K562 (cell line): ENCODE data around the gene CNOT6. TPM values are rescaled to one million over a fixed set of nuclear protein-coding genes. Genes with fewer than 3 reads are reported as not detected.

Source experiments
- ATAC-seq: fragments of 200-7000 bp; cut with Tn5 transposase; 3 replicates; pipeline ENCODE4 v1.9.1; 2020; ENCODE audit warnings: moderate library complexity
- BruUV-seq: library from RNA; stranded (reverse); fragments of 400-500 nt; replicated peaks from 2 replicates; lab custom pipeline; 2021; lab: Mats Ljungman, UMichigan
- CTCF ChIA-PET: fragments of 300-600 bp; formaldehyde crosslinking; extraction: SDS; loops from one replicate; lab custom pipeline; 2021; ENCODE audit warnings: low intra/inter-chr PET ratio; lab: Yijun Ruan, JAX
- POLR2A ChIA-PET: fragments of 300-600, 350-650 bp; sonication (Branson Sonifier 250); formaldehyde crosslinking; extraction: SDS; loops from one replicate; lab custom pipeline; 2021; ENCODE audit warnings: antibody characterized with exemption, inconsistent platforms; lab: Yijun Ruan, JAX
- DNase-seq, 4 experiments: peaks; one replicate each; pipeline versions ENCODE4 v3.0.0 to v3.0.0-alpha.2; 2011 to 2018; ENCODE audit warnings: low spot score in 3 of 4, mixed read lengths in 3 of 4; ENCODE audit errors: extremely low read depth in 1 of 4
- FAIRE-seq: peaks from 2 replicates; lab custom pipeline; 2011; peaks lifted over from hg19 to GRCh38; lab: Jason Lieb, UNC
- H2AFZ ChIP-seq: 2 replicates; pipeline ENCODE4 v1.6.0; 2011; ENCODE audit warnings: low read depth, low read length, control low read depth, inconsistent platforms
- H3K27ac ChIP-seq: fragments of 200-600 bp; 3 replicates; pipeline ENCODE4 v1.8.0; 2011; ENCODE audit warnings: low read depth, mild to moderate bottlenecking, control low read depth, inconsistent platforms, low read length, moderate library complexity, mixed read lengths; ENCODE audit errors: extremely low read depth
- H3K27me3 ChIP-seq, 2 experiments: fragments of 300-600 bp in 1 of 2; 2 replicates in 1 of 2; 3 replicates in 1 of 2; pipeline versions ENCODE4 v1.6.0 to v1.8.0; 2011; ENCODE audit warnings: inconsistent platforms in 2 of 2, low read length in 2 of 2, mild to moderate bottlenecking in 1 of 2, mixed read lengths in 1 of 2, moderate library complexity in 1 of 2; ENCODE audit not compliant: control insufficient read depth in 2 of 2, insufficient read depth in 2 of 2
- H3K36me3 ChIP-seq: fragments of 300-600 bp; 3 replicates; pipeline ENCODE4 v1.8.0; 2011; ENCODE audit warnings: mild to moderate bottlenecking, low read length, inconsistent platforms; ENCODE audit not compliant: control insufficient read depth, insufficient read depth
- H3K4me1 ChIP-seq, 2 experiments: fragments of 200-600 bp in 1 of 2; replicated peaks in 1 of 2; 2 replicates in 1 of 2; 3 replicates in 1 of 2; pipeline versions ENCODE4 v1.5.1 to v1.8.0; 2011; ENCODE audit warnings: inconsistent platforms in 2 of 2, low read length in 2 of 2, mild to moderate bottlenecking in 1 of 2, mixed read lengths in 1 of 2, moderate library complexity in 1 of 2; ENCODE audit not compliant: control insufficient read depth in 2 of 2, insufficient read depth in 2 of 2
- H3K4me2 ChIP-seq: 2 replicates; pipeline ENCODE4 v1.6.1; 2011; ENCODE audit warnings: low read length, control low read depth, inconsistent platforms, mixed read lengths; ENCODE audit not compliant: insufficient read depth
- H3K4me3 ChIP-seq: fragments of 200-600 bp; sonication (generic), shearing (Covaris generic); 2 replicates; pipeline ENCODE4 v1.5.1; 2016; ENCODE audit warnings: control low read depth, inconsistent platforms
- H3K79me2 ChIP-seq: fragments of 200-600 bp; 3 replicates; pipeline ENCODE4 v1.8.0; 2011; ENCODE audit warnings: low read length, inconsistent platforms; ENCODE audit not compliant: control insufficient read depth, insufficient read depth
- H3K9ac ChIP-seq, 2 experiments: 2 replicates each; pipeline versions ENCODE4 v1.6.0 to v1.6.1; 2011; ENCODE audit warnings: low read depth in 2 of 2, low read length in 2 of 2, control low read depth in 1 of 2, inconsistent platforms in 1 of 2, mild to moderate bottlenecking in 1 of 2, mixed read lengths in 1 of 2; ENCODE audit not compliant: insufficient read depth in 1 of 2
- H3K9me1 ChIP-seq: one replicate; pipeline ENCODE4 v1.6.0; 2011; ENCODE audit warnings: inconsistent platforms, mild to moderate bottlenecking, low read length, moderate library complexity; ENCODE audit not compliant: control insufficient read depth, insufficient read depth
- H3K9me3 ChIP-seq: replicated peaks from 2 replicates; pipeline ENCODE4 v1.5.1; 2011; ENCODE audit warnings: low read depth, low read length, inconsistent platforms; ENCODE audit not compliant: control insufficient read depth, insufficient read depth
- H4K20me1 ChIP-seq: replicated peaks from 2 replicates; pipeline ENCODE4 v1.6.1; 2011; ENCODE audit warnings: low read length, inconsistent platforms, mixed read lengths; ENCODE audit not compliant: control insufficient read depth, insufficient read depth
- HNRNPH1 ChIP-seq: fragments of 200-400 bp; formaldehyde crosslinking; optimal IDR thresholded peaks from 2 replicates; pipeline ENCODE3; 2017; ENCODE audit warnings: low read depth, mild to moderate bottlenecking, low read length, moderate library complexity
- HNRNPL ChIP-seq: fragments of 200-400 bp; formaldehyde crosslinking; IDR thresholded peaks from 2 replicates; pipeline ENCODE4 v1.6.1; 2017; ENCODE audit warnings: low read depth, mild to moderate bottlenecking, low read length
- KLF6 ChIP-seq: fragments of 250-450 bp; sonication (Bioruptor Pico); IDR thresholded peaks from 2 replicates; pipeline ENCODE4 v1.4.0; 2020; ENCODE audit warnings: mild to moderate bottlenecking, moderate library complexity, borderline replicate concordance
- YY1 ChIP-seq, 3 experiments: IDR thresholded peaks; 2 replicates each; pipeline ENCODE4 v1.6.1; 2011; ENCODE audit warnings: low read length in 2 of 3, mild to moderate bottlenecking in 2 of 3, moderate library complexity in 2 of 3, borderline replicate concordance in 1 of 3, control low read depth in 1 of 3, low read depth in 1 of 3; ENCODE audit not compliant: insufficient read depth in 3 of 3, insufficient replicate concordance in 2 of 3, control insufficient read depth in 1 of 3, insufficient read length in 1 of 3; ENCODE audit errors: extremely low read depth in 1 of 3
- ZNF165 ChIP-seq: fragments of 250-450 bp; sonication (Bioruptor Pico); IDR thresholded peaks from 2 replicates; pipeline ENCODE4 v1.4.0; 2020; ENCODE audit warnings: borderline replicate concordance
- ZNF197 ChIP-seq: fragments of 200-800 bp; sonication (Bioruptor generic); IDR thresholded peaks from 2 replicates; pipeline ENCODE4 v1.6.1; 2016; ENCODE audit warnings: low read depth, missing genetic modification characterization, missing compliant biosample characterization
- ZNF282 ChIP-seq: sonication (generic); formaldehyde crosslinking; IDR thresholded peaks from 2 replicates; pipeline ENCODE4 v1.8.1; 2023; ENCODE audit warnings: missing genetic modification reagents
- ZNF586 ChIP-seq: fragments of 450-650 bp; formaldehyde crosslinking; conservative IDR thresholded peaks from 2 replicates; pipeline ENCODE4 v1.4.0; 2020; ENCODE audit warnings: mild to moderate bottlenecking, moderate library complexity
- WGBS: fragments of 100-300 bp; shearing (Covaris generic); methylation state at CpG from one replicate; pipeline ENCODE4 v1.1.6; 2016; ENCODE audit warnings: low coverage, mixed read lengths; ENCODE audit not compliant: insufficient coverage; ENCODE audit errors: missing lambda C conversion rate; 5-methylcytosine and 5-hydroxymethylcytosine counted together
- in situ Hi-C: fragments of 300-500 bp; cut with MboI; formaldehyde crosslinking; loops from 4 replicates; pipeline ENCODE4 v1.15.0; 2018; ENCODE audit warnings: inconsistent platforms, mixed read lengths
- intact Hi-C: fragments of 100-400 bp; cut with micrococcal nuclease; formaldehyde crosslinking; loops from 2 replicates; pipeline ENCODE4 v1.14.2; 2022
- polyA plus RNA-seq, 8 experiments: library from polyadenylated mRNA; depleted of rRNA in 4 of 8; stranded (reverse) in 5 of 8; unstranded in 3 of 8; fragments of >200 nt; fragmentation: Nextera tagmentation in 2 of 8; fragmentation: Illumina TruSeq in 1 of 8; extraction: Ambion mirVana in 2 of 8; extraction: Trizol in 1 of 8; gene quantifications; 2 replicates each; pipeline versions ENCODE4 v1.2.1 to v1.2.3, GENCODE V29; 2011 to 2014; ENCODE audit warnings: inconsistent platforms in 1 of 8, missing spikeins in 1 of 8
- total RNA-seq, 7 experiments: library from RNA; depleted of rRNA in 6 of 7; stranded (reverse); fragments of >200 nt in 6 of 7; fragmentation: Illumina TruSeq in 2 of 7; extraction: Trizol in 2 of 7; gene quantifications; 2 replicates each; pipeline versions ENCODE4 v1.2.1 to v1.2.3, GENCODE V29; 2011 to 2021; ENCODE audit warnings: low replicate concordance in 1 of 7
- TF ChIP-seq, protein P1 (sequence below): sonication (generic); formaldehyde crosslinking; IDR thresholded peaks from 2 replicates; pipeline ENCODE4 v1.8.0; 2022; ENCODE audit warnings: missing genetic modification reagents, mild to moderate bottlenecking, borderline replicate concordance
- TF ChIP-seq, protein P2 (sequence below): fragments of 250-450 bp; sonication (Bioruptor Pico); IDR thresholded peaks from 2 replicates; pipeline ENCODE4 v1.5.0; 2020; ENCODE audit warnings: mild to moderate bottlenecking, borderline replicate concordance
- TF ChIP-seq, protein P3 (sequence below): fragments of 450-650 bp; IDR thresholded peaks from 2 replicates; pipeline ENCODE4 v1.6.1; 2016; ENCODE audit warnings: mild to moderate bottlenecking
- TF ChIP-seq, protein P4 (sequence below): sonication (generic); formaldehyde crosslinking; IDR thresholded peaks from 2 replicates; pipeline ENCODE4 v1.8.0; 2023; ENCODE audit warnings: mild to moderate bottlenecking, missing genetic modification reagents

The CNOT6 gene
- total and polyA plus RNA-seq, 9 of the 15 experiments (the other 6 are each of a cell fraction or from before 2014, with no cell fraction given) = 4.9 to 32.4 (median 14.0) TPM

DNA sequence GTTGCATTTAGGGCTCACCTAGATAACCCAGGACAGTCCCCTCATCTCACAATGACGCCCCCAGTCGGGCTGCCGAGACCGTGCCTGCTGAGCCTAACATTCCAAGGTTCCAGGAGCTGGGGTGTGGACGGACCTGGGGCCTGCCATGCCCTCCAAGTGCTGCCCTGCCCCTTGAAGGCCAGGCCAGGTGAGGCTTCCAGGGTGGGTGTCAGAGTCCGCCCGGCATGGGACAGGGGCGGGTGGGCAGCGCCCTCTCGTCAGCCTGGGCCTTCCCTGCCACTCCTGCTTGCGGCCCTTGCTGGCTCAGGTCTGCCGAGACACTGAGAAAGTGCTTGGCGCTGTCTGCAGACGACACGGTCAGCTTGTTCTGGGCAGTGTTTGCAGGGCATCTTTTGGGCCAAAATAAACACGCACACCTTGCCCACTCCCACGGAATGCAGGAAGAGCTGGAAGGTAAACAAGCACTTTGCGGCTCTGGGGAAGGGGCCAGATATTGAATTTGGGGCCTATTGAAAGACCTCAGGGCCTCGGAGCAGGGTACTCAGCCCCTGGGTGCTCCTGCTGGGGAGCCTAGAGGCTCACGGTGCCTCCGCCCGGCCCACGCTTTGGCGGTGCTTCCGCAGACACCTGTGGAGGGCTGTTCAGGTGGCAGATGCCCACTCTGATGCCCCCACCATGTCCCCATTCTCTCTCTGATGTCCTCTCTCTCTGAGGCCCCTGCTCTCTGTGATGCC lies 101.4 kb downstream of the CNOT6 start:
- Histone ChIP-seq H3K4me2 (no peak overlapping the region), H3K79me2 (no peaks in the 10 kb centered on the region), H4K20me1 (no peaks in the 10 kb centered on the region), H3K9me1 (no peaks in the 10 kb centered on the region), H3K36me3 (no peaks in the 10 kb centered on the region), H2AFZ (no peak overlapping the region), H3K4me1 (peaks cover 10 to 63% of the 10 kb centered on the region in 2 experiments; a peak in 4 of 5 replicates), H3K4me3 (no peak overlapping the region), H3K9me3 (no peaks in the 10 kb centered on the region), H3K9ac (no peak overlapping the region), H3K27me3 (peaks cover 0 to 9% of the 10 kb centered on the region in 2 experiments; a peak in 2 of 5 replicates), H3K27ac (no peak overlapping the region)
- 69% methylated on average over 18 of the region's 25 CpGs for WGBS
- BruUV-seq = no TSS peak
- POLR2A ChIA-PET = no interaction called here
- DNase-seq (no peak), FAIRE-seq (no peak), ATAC-seq (no peak)
- intact Hi-C loops = no loop called here
- in situ Hi-C loops = no loop called here
- CTCF ChIA-PET = no interaction called here
- TF ChIP-seq HNRNPL = no peak
- no peak for TF ChIP-seq ZNF197 (CRISPR knock-in tag)
- TF ChIP-seq, protein P1, sequence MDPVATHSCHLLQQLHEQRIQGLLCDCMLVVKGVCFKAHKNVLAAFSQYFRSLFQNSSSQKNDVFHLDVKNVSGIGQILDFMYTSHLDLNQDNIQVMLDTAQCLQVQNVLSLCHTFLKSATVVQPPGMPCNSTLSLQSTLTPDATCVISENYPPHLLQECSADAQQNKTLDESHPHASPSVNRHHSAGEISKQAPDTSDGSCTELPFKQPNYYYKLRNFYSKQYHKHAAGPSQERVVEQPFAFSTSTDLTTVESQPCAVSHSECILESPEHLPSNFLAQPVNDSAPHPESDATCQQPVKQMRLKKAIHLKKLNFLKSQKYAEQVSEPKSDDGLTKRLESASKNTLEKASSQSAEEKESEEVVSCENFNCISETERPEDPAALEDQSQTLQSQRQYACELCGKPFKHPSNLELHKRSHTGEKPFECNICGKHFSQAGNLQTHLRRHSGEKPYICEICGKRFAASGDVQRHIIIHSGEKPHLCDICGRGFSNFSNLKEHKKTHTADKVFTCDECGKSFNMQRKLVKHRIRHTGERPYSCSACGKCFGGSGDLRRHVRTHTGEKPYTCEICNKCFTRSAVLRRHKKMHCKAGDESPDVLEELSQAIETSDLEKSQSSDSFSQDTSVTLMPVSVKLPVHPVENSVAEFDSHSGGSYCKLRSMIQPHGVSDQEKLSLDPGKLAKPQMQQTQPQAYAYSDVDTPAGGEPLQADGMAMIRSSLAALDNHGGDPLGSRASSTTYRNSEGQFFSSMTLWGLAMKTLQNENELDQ (CRISPR knock-in tag) = no peak
- no peak for TF ChIP-seq YY1 (IDR thresholded peaks at IDR 0.05; ENCODE audit: borderline replicate concordance in 1 of 3, control insufficient read depth in 1 of 3, extremely low read depth in 1 of 3, insufficient read depth in 3 of 3, insufficient read length in 1 of 3, insufficient replicate concordance in 2 of 3, low read depth in 1 of 3, low read length in 2 of 3)
- no peak for TF ChIP-seq KLF6 (CRISPR knock-in tag)
- TF ChIP-seq, protein P2, sequence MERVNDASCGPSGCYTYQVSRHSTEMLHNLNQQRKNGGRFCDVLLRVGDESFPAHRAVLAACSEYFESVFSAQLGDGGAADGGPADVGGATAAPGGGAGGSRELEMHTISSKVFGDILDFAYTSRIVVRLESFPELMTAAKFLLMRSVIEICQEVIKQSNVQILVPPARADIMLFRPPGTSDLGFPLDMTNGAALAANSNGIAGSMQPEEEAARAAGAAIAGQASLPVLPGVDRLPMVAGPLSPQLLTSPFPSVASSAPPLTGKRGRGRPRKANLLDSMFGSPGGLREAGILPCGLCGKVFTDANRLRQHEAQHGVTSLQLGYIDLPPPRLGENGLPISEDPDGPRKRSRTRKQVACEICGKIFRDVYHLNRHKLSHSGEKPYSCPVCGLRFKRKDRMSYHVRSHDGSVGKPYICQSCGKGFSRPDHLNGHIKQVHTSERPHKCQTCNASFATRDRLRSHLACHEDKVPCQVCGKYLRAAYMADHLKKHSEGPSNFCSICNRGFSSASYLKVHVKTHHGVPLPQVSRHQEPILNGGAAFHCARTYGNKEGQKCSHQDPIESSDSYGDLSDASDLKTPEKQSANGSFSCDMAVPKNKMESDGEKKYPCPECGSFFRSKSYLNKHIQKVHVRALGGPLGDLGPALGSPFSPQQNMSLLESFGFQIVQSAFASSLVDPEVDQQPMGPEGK (CRISPR knock-in tag) = no peak
- TF ChIP-seq HNRNPH1 = no peak
- TF ChIP-seq, protein P3, sequence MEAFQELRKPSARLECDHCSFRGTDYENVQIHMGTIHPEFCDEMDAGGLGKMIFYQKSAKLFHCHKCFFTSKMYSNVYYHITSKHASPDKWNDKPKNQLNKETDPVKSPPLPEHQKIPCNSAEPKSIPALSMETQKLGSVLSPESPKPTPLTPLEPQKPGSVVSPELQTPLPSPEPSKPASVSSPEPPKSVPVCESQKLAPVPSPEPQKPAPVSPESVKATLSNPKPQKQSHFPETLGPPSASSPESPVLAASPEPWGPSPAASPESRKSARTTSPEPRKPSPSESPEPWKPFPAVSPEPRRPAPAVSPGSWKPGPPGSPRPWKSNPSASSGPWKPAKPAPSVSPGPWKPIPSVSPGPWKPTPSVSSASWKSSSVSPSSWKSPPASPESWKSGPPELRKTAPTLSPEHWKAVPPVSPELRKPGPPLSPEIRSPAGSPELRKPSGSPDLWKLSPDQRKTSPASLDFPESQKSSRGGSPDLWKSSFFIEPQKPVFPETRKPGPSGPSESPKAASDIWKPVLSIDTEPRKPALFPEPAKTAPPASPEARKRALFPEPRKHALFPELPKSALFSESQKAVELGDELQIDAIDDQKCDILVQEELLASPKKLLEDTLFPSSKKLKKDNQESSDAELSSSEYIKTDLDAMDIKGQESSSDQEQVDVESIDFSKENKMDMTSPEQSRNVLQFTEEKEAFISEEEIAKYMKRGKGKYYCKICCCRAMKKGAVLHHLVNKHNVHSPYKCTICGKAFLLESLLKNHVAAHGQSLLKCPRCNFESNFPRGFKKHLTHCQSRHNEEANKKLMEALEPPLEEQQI = no peak
- TF ChIP-seq, protein P4, sequence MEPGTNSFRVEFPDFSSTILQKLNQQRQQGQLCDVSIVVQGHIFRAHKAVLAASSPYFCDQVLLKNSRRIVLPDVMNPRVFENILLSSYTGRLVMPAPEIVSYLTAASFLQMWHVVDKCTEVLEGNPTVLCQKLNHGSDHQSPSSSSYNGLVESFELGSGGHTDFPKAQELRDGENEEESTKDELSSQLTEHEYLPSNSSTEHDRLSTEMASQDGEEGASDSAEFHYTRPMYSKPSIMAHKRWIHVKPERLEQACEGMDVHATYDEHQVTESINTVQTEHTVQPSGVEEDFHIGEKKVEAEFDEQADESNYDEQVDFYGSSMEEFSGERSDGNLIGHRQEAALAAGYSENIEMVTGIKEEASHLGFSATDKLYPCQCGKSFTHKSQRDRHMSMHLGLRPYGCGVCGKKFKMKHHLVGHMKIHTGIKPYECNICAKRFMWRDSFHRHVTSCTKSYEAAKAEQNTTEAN (CRISPR knock-in tag) = no peak
- no peak for TF ChIP-seq ZNF282 (CRISPR knock-in tag)
- TF ChIP-seq ZNF586 = no peak
- TF ChIP-seq ZNF165 (CRISPR knock-in tag) = no peak
